Sigmoid colon (tissue), 4 donors: ENCODE results near the gene ZNF439.

Source experiments
- CTCF ChIP-seq, 4 experiments: fragments of 450-650 bp in 3 of 4; fragments of 200-600 bp in 1 of 4; IDR thresholded peaks; one replicate each; pipeline ENCODE4 v1.5.1; 2016 to 2019; ENCODE audit warnings: antibody characterized with exemption in 4 of 4, mild to moderate bottlenecking in 3 of 4, moderate library complexity in 2 of 4
- POLR2A ChIP-seq, 2 donors: fragments of 450-650 bp; IDR thresholded peaks; one replicate each; pipeline ENCODE4 v1.6.1; 2016; ENCODE audit warnings: antibody characterized with exemption in 2 of 2, mild to moderate bottlenecking in 2 of 2, moderate library complexity in 2 of 2
- POLR2AphosphoS5 ChIP-seq, 4 donors: sonication (generic); formaldehyde crosslinking; IDR thresholded peaks; one replicate each; pipeline ENCODE4 v1.6.1; 2017; ENCODE audit warnings: antibody characterized with exemption in 4 of 4

GRCh38 chr19:11905928-11906327 is 57.4 kb downstream of the ZNF439 start:
- TF ChIP-seq POLR2A (IDR thresholded peaks at IDR 0.05): no peak
- no peak for TF ChIP-seq POLR2AphosphoS5 (IDR thresholded peaks at IDR 0.05)
- TF ChIP-seq CTCF (IDR thresholded peaks at IDR 0.05): no peak
